HepG2 (cell line): ENCODE data around the gene MAN2C1. TPM values are rescaled to one million over a fixed set of nuclear protein-coding genes. Genes with fewer than 3 reads are reported as not detected.

ENCODE experiments used
- AGO1 ChIP-seq: fragments of 200-400 bp; formaldehyde crosslinking; IDR thresholded peaks from 2 replicates; pipeline ENCODE4 v1.6.1; 2017; ENCODE audit warnings: mild to moderate bottlenecking, low read depth, low read length, moderate library complexity; ENCODE audit not compliant: poor library complexity, severe bottlenecking
- CBFB ChIP-seq: sonication (generic); formaldehyde crosslinking; IDR thresholded peaks from 2 replicates; pipeline ENCODE4 v1.4.0; 2020; ENCODE audit warnings: missing genetic modification reagents
- GFI1 ChIP-seq: sonication (generic); formaldehyde crosslinking; IDR thresholded peaks from 2 replicates; pipeline ENCODE4 v1.5.0; 2020; ENCODE audit warnings: missing genetic modification reagents, mild to moderate bottlenecking, borderline replicate concordance
- HES4 ChIP-seq: sonication (generic); formaldehyde crosslinking; IDR thresholded peaks from 2 replicates; pipeline ENCODE4 v1.9.0; 2021; ENCODE audit warnings: mild to moderate bottlenecking, missing genetic modification reagents, borderline replicate concordance
- HIVEP1 ChIP-seq: sonication (generic); formaldehyde crosslinking; IDR thresholded peaks from 2 replicates; pipeline ENCODE4 v1.4.0; 2020; ENCODE audit warnings: mild to moderate bottlenecking, missing genetic modification reagents
- MED8 ChIP-seq: sonication (generic); formaldehyde crosslinking; IDR thresholded peaks from 2 replicates; pipeline ENCODE4 v1.8.1; 2023; ENCODE audit warnings: mild to moderate bottlenecking, missing genetic modification reagents; ENCODE audit not compliant: insufficient replicate concordance
- MXI1 ChIP-seq: IDR thresholded peaks from 3 replicates; pipeline ENCODE4 v1.6.1; 2012; ENCODE audit warnings: low read depth, low read length, inconsistent platforms, borderline replicate concordance
- MYC ChIP-seq: sonication (generic); formaldehyde crosslinking; IDR thresholded peaks from 2 replicates; pipeline ENCODE4 v1.9.0; 2021; ENCODE audit warnings: missing genetic modification reagents, borderline replicate concordance
- SCMH1 ChIP-seq: sonication (generic); formaldehyde crosslinking; IDR thresholded peaks from 2 replicates; pipeline ENCODE4 v1.9.0; 2021; ENCODE audit warnings: missing genetic modification reagents, mild to moderate bottlenecking, borderline replicate concordance
- SKI ChIP-seq: fragments of 450-650 bp; IDR thresholded peaks from one replicate; pipeline ENCODE4 v1.6.1; 2018; ENCODE audit warnings: mild to moderate bottlenecking; ENCODE audit not compliant: partially characterized antibody
- TARDBP ChIP-seq: sonication (generic); formaldehyde crosslinking; IDR thresholded peaks from 2 replicates; pipeline ENCODE4 v1.8.0; 2022; ENCODE audit warnings: mild to moderate bottlenecking, missing genetic modification reagents
- XBP1 ChIP-seq: sonication (generic); formaldehyde crosslinking; IDR thresholded peaks from 2 replicates; pipeline ENCODE4 v1.5.0; 2020; ENCODE audit warnings: missing genetic modification reagents
- ZBTB38 ChIP-seq: sonication (generic); formaldehyde crosslinking; IDR thresholded peaks from 2 replicates; pipeline ENCODE4 v1.5.1; 2020; ENCODE audit warnings: mild to moderate bottlenecking, missing genetic modification reagents
- ZBTB8A ChIP-seq: sonication (generic); formaldehyde crosslinking; IDR thresholded peaks from 2 replicates; pipeline ENCODE4 v1.4.0; 2020; ENCODE audit warnings: mild to moderate bottlenecking, low read depth, missing genetic modification reagents, borderline replicate concordance
- ZNF205 ChIP-seq: IDR thresholded peaks from 2 replicates; pipeline ENCODE4 v1.6.1; 2018; ENCODE audit warnings: missing biosample characterization, missing genetic modification reagents
- ZNF792 ChIP-seq: IDR thresholded peaks from 2 replicates; pipeline ENCODE4 v1.6.1; 2016
- polyA plus RNA-seq, 8 experiments: library from polyadenylated mRNA; depleted of rRNA in 3 of 8; stranded (reverse) in 7 of 8; unstranded in 1 of 8; fragments of >200 nt; fragmentation: Illumina TruSeq in 4 of 8; extraction: Trizol in 4 of 8; gene quantifications; 2 replicates each; pipeline versions ENCODE4 v1.2.1 to v1.2.3, GENCODE V29; 2011 to 2016; ENCODE audit warnings: low read depth in 4 of 8, missing spikeins in 1 of 8, mixed read lengths in 1 of 8; ENCODE audit not compliant: insufficient read depth in 1 of 8
- total RNA-seq, 5 experiments: library from RNA; depleted of rRNA; stranded (reverse); fragments of >200 nt; fragmentation: Illumina TruSeq; extraction: Trizol; gene quantifications; 2 replicates each; pipeline ENCODE4 v1.2.3, GENCODE V29; 2016; ENCODE audit warnings: low read depth in 1 of 5
- TF ChIP-seq, protein P1 (sequence below): sonication (generic); formaldehyde crosslinking; IDR thresholded peaks from 2 replicates; pipeline ENCODE4 v1.4.0; 2020; ENCODE audit warnings: missing genetic modification reagents
- TF ChIP-seq, protein P2 (sequence below), 2 experiments: IDR thresholded peaks; 2 replicates each; pipeline ENCODE4 v1.6.1; 2011 to 2012; ENCODE audit warnings: low read length in 2 of 2, borderline replicate concordance in 1 of 2, low read depth in 1 of 2, mild to moderate bottlenecking in 1 of 2, moderate library complexity in 1 of 2
- TF ChIP-seq, protein P3 (sequence below): sonication (generic); formaldehyde crosslinking; IDR thresholded peaks from 2 replicates; pipeline ENCODE4 v1.8.0; 2023; ENCODE audit warnings: mild to moderate bottlenecking, missing genetic modification reagents
- TF ChIP-seq, protein P4 (sequence below): sonication (generic); formaldehyde crosslinking; IDR thresholded peaks from 2 replicates; pipeline ENCODE4 v1.4.0; 2020; ENCODE audit warnings: missing genetic modification reagents
- TF ChIP-seq, protein P5 (sequence below): fragments of 450-650 bp; IDR thresholded peaks from 2 replicates; pipeline ENCODE4 v1.6.1; 2017

MAN2C1 gene
- total and polyA plus RNA-seq, 2 of the 13 experiments (the other 11 are each of a cell fraction or from before 2014, with no cell fraction given), result 62.6 to 71.0 TPM

DNA sequence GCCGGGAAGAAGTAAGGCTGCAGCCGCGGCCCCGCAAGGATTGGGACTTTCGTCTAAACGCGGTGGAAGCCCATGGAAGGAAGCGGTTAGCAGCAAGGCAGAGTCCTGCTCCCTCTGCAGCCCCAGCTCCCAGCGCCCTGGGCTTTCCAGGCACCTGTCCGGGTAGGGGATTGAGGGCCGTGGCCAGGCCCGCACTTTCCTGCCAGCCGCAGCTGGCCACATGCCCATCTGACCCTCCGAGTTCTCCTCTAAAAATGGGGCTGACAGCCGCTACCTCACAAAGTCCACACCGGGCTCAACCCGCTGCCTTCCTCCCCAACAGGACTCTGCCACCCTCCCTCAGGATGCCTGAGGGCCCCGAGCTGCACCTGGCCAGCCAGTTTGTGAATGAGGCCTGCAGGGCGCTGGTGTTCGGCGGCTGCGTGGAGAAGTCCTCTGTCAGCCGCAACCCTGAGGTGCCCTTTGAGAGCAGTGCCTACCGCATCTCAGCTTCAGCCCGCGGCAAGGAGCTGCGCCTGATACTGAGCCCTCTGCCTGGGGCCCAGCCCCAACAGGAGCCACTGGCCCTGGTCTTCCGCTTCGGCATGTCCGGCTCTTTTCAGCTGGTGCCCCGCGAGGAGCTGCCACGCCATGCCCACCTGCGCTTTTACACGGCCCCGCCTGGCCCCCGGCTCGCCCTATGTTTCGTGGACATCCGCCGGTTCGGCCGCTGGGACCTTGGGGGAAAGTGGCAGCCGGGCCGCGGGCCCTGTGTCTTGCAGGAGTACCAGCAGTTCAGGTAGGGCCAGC, 19.7 kb downstream of the MAN2C1 start (continued):
- TF ChIP-seq MED8 (no peak), GFI1 (no peak), ZNF205 (CRISPR knock-in tag) (no peak), TARDBP (CRISPR knock-in tag) (no peak), SKI (no peak), HES4 (CRISPR knock-in tag) (no peak), HIVEP1 (0 out of 2 replicates have a peak, but pooled peaks have one; percentile 68), ZBTB38 (CRISPR knock-in tag) (peak; percentile 72; the same call in 1 of the 2 replicates), ZNF792 (CRISPR knock-in tag) (no peak), XBP1 (CRISPR knock-in tag) (no peak), ZBTB8A (no peak), MYC (CRISPR knock-in tag) (peak; percentile 40; the same call in 1 of the 2 replicates), AGO1 (peak; percentile 79), CBFB (peak; percentile 12; the same call in 1 of the 2 replicates), SCMH1 (no peak), MXI1 (no peak)
- TF ChIP-seq, protein P1, sequence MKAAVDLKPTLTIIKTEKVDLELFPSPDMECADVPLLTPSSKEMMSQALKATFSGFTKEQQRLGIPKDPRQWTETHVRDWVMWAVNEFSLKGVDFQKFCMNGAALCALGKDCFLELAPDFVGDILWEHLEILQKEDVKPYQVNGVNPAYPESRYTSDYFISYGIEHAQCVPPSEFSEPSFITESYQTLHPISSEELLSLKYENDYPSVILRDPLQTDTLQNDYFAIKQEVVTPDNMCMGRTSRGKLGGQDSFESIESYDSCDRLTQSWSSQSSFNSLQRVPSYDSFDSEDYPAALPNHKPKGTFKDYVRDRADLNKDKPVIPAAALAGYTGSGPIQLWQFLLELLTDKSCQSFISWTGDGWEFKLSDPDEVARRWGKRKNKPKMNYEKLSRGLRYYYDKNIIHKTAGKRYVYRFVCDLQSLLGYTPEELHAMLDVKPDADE, result no peak
- TF ChIP-seq, protein P2, sequence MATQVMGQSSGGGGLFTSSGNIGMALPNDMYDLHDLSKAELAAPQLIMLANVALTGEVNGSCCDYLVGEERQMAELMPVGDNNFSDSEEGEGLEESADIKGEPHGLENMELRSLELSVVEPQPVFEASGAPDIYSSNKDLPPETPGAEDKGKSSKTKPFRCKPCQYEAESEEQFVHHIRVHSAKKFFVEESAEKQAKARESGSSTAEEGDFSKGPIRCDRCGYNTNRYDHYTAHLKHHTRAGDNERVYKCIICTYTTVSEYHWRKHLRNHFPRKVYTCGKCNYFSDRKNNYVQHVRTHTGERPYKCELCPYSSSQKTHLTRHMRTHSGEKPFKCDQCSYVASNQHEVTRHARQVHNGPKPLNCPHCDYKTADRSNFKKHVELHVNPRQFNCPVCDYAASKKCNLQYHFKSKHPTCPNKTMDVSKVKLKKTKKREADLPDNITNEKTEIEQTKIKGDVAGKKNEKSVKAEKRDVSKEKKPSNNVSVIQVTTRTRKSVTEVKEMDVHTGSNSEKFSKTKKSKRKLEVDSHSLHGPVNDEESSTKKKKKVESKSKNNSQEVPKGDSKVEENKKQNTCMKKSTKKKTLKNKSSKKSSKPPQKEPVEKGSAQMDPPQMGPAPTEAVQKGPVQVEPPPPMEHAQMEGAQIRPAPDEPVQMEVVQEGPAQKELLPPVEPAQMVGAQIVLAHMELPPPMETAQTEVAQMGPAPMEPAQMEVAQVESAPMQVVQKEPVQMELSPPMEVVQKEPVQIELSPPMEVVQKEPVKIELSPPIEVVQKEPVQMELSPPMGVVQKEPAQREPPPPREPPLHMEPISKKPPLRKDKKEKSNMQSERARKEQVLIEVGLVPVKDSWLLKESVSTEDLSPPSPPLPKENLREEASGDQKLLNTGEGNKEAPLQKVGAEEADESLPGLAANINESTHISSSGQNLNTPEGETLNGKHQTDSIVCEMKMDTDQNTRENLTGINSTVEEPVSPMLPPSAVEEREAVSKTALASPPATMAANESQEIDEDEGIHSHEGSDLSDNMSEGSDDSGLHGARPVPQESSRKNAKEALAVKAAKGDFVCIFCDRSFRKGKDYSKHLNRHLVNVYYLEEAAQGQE (IDR thresholded peaks at IDR 0.05; ENCODE audit: borderline replicate concordance in 1 of 2, low read depth in 1 of 2, low read length in 2 of 2), result no peak
- TF ChIP-seq, protein P3, sequence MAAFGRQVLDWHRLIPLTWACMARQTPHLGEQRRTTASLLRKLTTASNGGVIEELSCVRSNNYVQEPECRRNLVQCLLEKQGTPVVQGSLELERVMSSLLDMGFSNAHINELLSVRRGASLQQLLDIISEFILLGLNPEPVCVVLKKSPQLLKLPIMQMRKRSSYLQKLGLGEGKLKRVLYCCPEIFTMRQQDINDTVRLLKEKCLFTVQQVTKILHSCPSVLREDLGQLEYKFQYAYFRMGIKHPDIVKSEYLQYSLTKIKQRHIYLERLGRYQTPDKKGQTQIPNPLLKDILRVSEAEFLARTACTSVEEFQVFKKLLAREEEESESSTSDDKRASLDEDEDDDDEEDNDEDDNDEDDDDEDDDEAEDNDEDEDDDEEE (CRISPR knock-in tag), result no peak
- TF ChIP-seq, protein P4, sequence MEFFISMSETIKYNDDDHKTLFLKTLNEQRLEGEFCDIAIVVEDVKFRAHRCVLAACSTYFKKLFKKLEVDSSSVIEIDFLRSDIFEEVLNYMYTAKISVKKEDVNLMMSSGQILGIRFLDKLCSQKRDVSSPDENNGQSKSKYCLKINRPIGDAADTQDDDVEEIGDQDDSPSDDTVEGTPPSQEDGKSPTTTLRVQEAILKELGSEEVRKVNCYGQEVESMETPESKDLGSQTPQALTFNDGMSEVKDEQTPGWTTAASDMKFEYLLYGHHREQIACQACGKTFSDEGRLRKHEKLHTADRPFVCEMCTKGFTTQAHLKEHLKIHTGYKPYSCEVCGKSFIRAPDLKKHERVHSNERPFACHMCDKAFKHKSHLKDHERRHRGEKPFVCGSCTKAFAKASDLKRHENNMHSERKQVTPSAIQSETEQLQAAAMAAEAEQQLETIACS (CRISPR knock-in tag), result no peak
- TF ChIP-seq, protein P5, sequence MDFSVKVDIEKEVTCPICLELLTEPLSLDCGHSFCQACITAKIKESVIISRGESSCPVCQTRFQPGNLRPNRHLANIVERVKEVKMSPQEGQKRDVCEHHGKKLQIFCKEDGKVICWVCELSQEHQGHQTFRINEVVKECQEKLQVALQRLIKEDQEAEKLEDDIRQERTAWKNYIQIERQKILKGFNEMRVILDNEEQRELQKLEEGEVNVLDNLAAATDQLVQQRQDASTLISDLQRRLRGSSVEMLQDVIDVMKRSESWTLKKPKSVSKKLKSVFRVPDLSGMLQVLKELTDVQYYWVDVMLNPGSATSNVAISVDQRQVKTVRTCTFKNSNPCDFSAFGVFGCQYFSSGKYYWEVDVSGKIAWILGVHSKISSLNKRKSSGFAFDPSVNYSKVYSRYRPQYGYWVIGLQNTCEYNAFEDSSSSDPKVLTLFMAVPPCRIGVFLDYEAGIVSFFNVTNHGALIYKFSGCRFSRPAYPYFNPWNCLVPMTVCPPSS, result no peak
